A549 treated with ZK216348 at 1 μM for 4 hours (cell line): Measurements from ENCODE around the gene MCIDAS. TPM values are rescaled to one million over a fixed set of nuclear protein-coding genes. Genes with fewer than 3 reads are reported as not detected.

Source experiments
- total RNA-seq: library from RNA; stranded (reverse); fragments of 200-300 nt; extraction: Qiagen RNA extraction; gene quantifications from 5 replicates; pipeline ENCODE4 v1.2.3, GENCODE V29; 2022; ENCODE audit warnings: low read depth

The MCIDAS gene
- 1.4 to 2.4 TPM (median 1.9 TPM) in 5 replicates for total RNA-seq

DNA sequence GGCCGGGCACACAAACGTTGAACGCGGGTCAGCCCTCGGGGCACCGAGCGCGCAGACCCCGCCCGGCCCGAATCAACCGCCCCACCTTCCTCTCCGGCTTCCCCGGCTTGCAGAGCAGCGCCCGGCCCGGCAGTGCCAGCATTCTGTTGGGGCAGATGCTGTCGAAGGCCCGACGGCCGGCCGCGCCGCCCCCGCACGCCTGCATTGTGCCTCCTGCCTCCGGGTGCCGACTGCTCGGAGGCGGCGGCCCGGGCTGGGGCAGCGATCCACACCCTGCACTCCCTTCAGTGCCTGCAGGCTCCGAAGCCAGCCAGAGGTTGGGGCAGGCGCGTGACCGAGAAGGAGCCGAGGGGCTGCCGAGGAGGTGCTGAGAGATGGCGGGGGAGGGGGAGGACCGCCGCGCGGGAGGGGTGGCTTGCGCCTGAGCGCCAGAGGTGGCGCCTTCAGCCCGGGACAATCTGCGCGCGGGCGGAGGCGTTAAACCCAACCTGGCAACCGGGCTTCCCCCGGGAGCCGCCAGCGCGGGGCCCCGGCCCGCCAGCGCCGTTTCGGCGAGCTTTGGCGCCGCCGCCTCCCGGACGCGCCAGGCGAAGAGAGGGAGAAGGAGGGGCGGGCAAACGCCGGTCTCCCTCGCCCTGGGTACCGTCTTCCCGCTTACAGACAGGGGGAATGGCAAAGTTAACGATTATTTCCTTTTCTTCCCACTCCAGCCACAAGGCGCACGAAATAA lies at the start of gene MCIDAS:
Gene MCIDAS (minus strand): TSS at position 382 of the 730 bp plus-strand sequence. CDS start 177 bp downstream, at position 205.

DNA sequence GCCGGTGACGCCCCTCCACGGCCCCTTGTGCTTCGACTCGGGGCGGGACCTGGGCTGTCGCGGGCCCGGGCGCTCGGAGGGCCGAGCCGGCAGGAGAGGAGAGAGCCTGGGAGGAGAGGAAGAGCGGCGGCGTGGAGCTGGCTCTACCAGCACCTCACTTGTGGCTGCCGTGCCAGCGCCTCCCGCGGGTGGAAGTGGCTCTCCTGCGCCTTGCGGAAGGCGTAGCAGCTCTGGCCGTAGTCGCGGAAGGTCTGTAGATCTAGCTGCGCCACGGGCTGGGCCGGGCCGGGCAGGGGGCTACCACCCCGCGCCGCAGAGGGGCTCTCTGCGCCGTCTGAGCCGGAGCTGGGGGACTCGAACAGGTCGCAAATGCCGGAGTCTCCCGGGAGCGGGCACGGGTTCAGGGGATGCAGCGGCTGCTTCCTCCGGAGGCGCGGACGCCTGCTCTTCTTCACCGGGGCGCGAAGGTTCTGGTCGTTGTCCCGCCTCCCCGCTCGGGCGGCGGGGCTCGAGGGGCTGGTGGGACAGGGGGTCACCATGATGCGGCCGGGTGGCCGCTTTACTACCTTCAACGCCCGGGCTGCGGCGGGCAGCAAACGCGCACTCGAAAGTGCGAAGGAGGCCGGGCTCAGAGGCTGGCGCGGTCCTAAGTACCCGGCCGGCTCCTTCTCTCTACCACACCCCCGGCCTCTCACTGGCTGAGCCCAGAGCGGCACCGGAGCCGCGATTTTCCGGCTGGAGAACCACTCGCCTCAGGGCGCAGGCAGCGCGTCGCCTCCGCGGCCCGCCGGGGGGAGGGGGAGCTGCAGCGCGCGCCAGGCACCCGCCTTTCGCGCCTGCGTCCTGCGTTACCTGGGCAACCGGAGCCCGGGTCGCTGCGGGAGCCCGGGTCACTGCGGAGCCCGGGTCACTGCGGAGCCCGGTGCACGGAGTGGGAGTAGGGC lies 6.1 kb upstream of the MCIDAS start, which contains the start of gene CCNO:
Gene CCNO (minus strand): TSS at position 624 of the 944 bp plus-strand sequence. CDS start 85 bp downstream, at position 539.

DNA sequence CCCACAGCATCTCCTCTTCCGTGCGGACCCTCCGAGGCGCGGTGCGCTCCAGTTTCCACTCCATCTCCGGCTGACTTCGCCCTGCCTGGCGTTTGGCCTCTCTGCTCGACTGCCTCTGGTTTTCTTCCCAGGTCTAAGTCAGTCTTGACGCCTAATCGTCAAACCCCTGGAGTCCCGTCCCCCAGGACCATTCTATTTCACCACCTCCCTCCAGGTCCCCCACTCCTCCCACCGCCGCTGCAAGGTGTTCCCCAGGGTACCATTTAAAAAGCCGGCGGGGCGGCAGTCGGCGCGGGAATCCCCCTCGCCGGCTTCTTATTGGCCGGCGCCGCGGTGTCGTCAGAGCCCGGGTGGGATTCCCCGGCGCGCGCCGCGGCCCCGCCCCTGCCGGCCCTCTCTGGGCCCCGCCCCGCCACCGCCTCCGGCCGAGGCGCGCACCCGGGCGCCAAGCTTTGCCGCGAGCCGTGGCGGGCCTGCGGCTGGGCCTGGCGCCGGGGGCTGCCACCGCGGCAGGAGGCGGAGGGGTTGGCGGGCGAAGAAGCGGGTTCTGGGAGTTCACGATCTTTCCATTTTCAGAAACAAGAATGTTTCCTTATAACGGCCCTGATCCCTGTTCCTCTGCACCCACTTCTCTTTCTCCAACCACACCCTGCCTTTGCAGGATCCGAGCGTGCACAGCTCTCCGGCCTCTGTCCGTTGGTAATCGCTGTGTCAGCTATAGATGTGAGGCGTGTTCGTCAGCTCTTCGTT lies 54.0 kb downstream of the MCIDAS start, which contains the start of gene CDC20B:
Gene CDC20B (minus strand): TSS at position 241 of the 750 bp plus-strand sequence. CDS start 177 bp downstream, at position 64.

Other genes starting within 250 kb of the MCIDAS start
- not detected in 5 replicates for gene ESM1, start 241.7 kb downstream of the MCIDAS start, total RNA-seq
- gene GZMK, start 203.1 kb downstream of the MCIDAS start, total RNA-seq = not detected in 5 replicates
- not detected in 5 replicates for gene GZMA, start 124.7 kb downstream of the MCIDAS start, total RNA-seq
- gene GPX8, start 67.1 kb downstream of the MCIDAS start, total RNA-seq = 27.0 to 41.5 TPM (median 36.1 TPM) in 5 replicates
- 0.07 to 0.13 TPM (median 0.08 TPM) in 3 of 5 replicates, not detected in the others for gene CDC20B, start 54.1 kb downstream of the MCIDAS start, total RNA-seq
- gene CCNO, start 6.3 kb upstream of the MCIDAS start, total RNA-seq = 4.7 to 9.1 TPM (median 7.5 TPM) in 5 replicates
- gene DHX29, start 80.4 kb upstream of the MCIDAS start, total RNA-seq = 17.4 to 25.7 TPM (median 22.9 TPM) in 5 replicates
- 36.3 to 60.8 TPM (median 38.8 TPM) in 5 replicates for gene MTREX, start 80.7 kb upstream of the MCIDAS start, total RNA-seq